ENCODE results near the gene PRKAG2.

- TF ChIP-seq CTCF (conservative IDR thresholded peaks at IDR 0.05; ENCODE audit: low read length) (no peak), EZH2phosphoT487 (IDR thresholded peaks at IDR 0.05; ENCODE audit: borderline replicate concordance) (no peak)
Observed at GRCh38 chr7:151674161-151674920, 202.6 kb downstream of the PRKAG2 start.
